Stomach (tissue), 4 donors: ENCODE data around the gene CCDC91.

Experiments
- POLR2A ChIP-seq, 4 donors: fragments of 450-650 bp; IDR thresholded peaks; one replicate each; pipeline ENCODE4 v1.6.1; 2016; ENCODE audit warnings: antibody characterized with exemption in 4 of 4, control low read depth in 2 of 4, mild to moderate bottlenecking in 1 of 4, moderate library complexity in 1 of 4
- POLR2AphosphoS5 ChIP-seq, 3 donors: sonication (generic); formaldehyde crosslinking; IDR thresholded peaks; one replicate each; pipeline ENCODE4 v1.6.1; 2016; ENCODE audit warnings: antibody characterized with exemption in 3 of 3
- TF ChIP-seq, protein P1 (sequence below), 7 experiments: fragments of 450-650 bp in 4 of 7; fragments of 200-600 bp in 3 of 7; sonication (generic) in 3 of 7; IDR thresholded peaks; one replicate each; pipeline ENCODE4 v1.5.1; 2016 to 2019; ENCODE audit warnings: antibody characterized with exemption in 7 of 7, control low read depth in 2 of 7, mild to moderate bottlenecking in 1 of 7

DNA sequence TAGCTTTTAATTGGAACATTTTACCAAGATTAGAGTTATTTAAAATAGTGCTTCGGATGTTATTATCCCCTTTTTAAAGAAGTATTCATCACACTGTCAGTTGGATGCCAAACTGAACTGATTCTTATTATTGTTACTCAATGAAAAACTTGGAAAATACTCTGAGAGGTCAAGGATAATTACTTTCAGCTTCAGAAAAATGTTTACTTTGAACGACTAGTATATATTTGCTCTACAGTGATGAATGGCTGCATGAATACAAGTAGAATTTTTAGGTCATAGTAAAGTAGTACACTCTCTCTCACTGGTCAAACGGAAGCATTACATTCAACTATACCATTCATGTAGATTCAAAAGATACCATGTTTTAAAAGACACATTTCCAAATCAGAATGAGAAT, 269.2 kb downstream of the CCDC91 start:
- TF ChIP-seq POLR2AphosphoS5 (IDR thresholded peaks at IDR 0.05) (no peak), POLR2A (IDR thresholded peaks at IDR 0.05) (no peak)
- TF ChIP-seq, protein P1, sequence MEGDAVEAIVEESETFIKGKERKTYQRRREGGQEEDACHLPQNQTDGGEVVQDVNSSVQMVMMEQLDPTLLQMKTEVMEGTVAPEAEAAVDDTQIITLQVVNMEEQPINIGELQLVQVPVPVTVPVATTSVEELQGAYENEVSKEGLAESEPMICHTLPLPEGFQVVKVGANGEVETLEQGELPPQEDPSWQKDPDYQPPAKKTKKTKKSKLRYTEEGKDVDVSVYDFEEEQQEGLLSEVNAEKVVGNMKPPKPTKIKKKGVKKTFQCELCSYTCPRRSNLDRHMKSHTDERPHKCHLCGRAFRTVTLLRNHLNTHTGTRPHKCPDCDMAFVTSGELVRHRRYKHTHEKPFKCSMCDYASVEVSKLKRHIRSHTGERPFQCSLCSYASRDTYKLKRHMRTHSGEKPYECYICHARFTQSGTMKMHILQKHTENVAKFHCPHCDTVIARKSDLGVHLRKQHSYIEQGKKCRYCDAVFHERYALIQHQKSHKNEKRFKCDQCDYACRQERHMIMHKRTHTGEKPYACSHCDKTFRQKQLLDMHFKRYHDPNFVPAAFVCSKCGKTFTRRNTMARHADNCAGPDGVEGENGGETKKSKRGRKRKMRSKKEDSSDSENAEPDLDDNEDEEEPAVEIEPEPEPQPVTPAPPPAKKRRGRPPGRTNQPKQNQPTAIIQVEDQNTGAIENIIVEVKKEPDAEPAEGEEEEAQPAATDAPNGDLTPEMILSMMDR (IDR thresholded peaks at IDR 0.05), result no peak
